GOT3 (cell line): ENCODE measurements around the gene PARP14.
A peak's percentile ranks its signal among the peaks of the same experiment; 100 is the strongest.
"Not testable (repeated sequence)": the region's sequence is repeated elsewhere in the genome, so short reads cannot be mapped to it uniquely, and the experiment has no call there.

Experiments used
- DNase-seq: peaks from one replicate; lab custom pipeline; 2025; ENCODE audit warnings: mixed read lengths; lab: John Stamatoyannopoulos, UW

PARP14 gene

GRCh38 chr3:122680475-122681283, at the start of gene PARP14:
PARP14 (plus strand) TSS chr3:122680839; CDS start chr3:122680884, 45 bp downstream.
- peak; percentile 29 for DNase-seq

GRCh38 chr3:122635789-122636188, 44.9 kb upstream of the PARP14 start:
- no peak for DNase-seq

- no peak for DNase-seq
Observed at GRCh38 chr3:122636697-122637096, 43.9 kb upstream of the PARP14 start.

- no peak for DNase-seq
Observed at GRCh38 chr3:122640437-122640999, 40.1 kb upstream of the PARP14 start.

GRCh38 chr3:122642935-122643334, 37.7 kb upstream of the PARP14 start:
- no peak for DNase-seq

GRCh38 chr3:122646146-122646988, 34.3 kb upstream of the PARP14 start:
- DNase-seq: no peak

- not testable (repeated sequence) for DNase-seq
Observed at GRCh38 chr3:122651233-122651907, 29.3 kb upstream of the PARP14 start.

- not testable (repeated sequence) for DNase-seq
Observed at GRCh38 chr3:122651962-122652361, 28.7 kb upstream of the PARP14 start.

- DNase-seq: not testable (repeated sequence)
Observed at GRCh38 chr3:122658336-122658735, 22.3 kb upstream of the PARP14 start.

- DNase-seq: no peak
Observed at GRCh38 chr3:122660297-122660974, 20.2 kb upstream of the PARP14 start.

- DNase-seq: no peak
Observed at GRCh38 chr3:122661633-122662032, 19.0 kb upstream of the PARP14 start.

GRCh38 chr3:122662505-122662904, 18.1 kb upstream of the PARP14 start:
- no peak for DNase-seq

- no peak for DNase-seq
Observed at GRCh38 chr3:122665226-122665786, 15.3 kb upstream of the PARP14 start.

GRCh38 chr3:122665881-122666280, 14.8 kb upstream of the PARP14 start:
- no peak for DNase-seq

- DNase-seq: no peak
Observed at GRCh38 chr3:122668930-122669730, 11.5 kb upstream of the PARP14 start.

- no peak for DNase-seq
Observed at GRCh38 chr3:122671553-122671952, 9.1 kb upstream of the PARP14 start.

GRCh38 chr3:122674339-122674738, 6.3 kb upstream of the PARP14 start:
- DNase-seq: no peak

- DNase-seq: no peak
Observed at GRCh38 chr3:122676759-122677158, 3.9 kb upstream of the PARP14 start.

GRCh38 chr3:122677216-122677615, 3.4 kb upstream of the PARP14 start:
- DNase-seq: no peak

- DNase-seq: no peak
Observed at GRCh38 chr3:122678506-122678905, 2.1 kb upstream of the PARP14 start.
